Coronary artery (tissue), 2 donors: ENCODE results near the gene ACOT13.
"Not testable (repeated sequence)": the region's sequence is repeated elsewhere in the genome, so short reads cannot be mapped to it uniquely, and the experiment has no call there.

Experiments
- DNase-seq: peaks from one replicate; pipeline ENCODE4 v3.0.0-alpha.2; 2017; ENCODE audit warnings: low spot score
- H3K27ac ChIP-seq, 2 donors: fragments of 200-600 bp; sonication (generic); one replicate each; pipeline ENCODE4 v1.5.1; 2016 to 2019
- H3K4me3 ChIP-seq: fragments of 200-600 bp; sonication (generic); 2 replicates; pipeline ENCODE4 v1.5.1; 2016; ENCODE audit warnings: mild to moderate bottlenecking, moderate library complexity
- CTCF ChIP-seq: fragments of 200-600 bp; sonication (generic); IDR thresholded peaks from one replicate; pipeline ENCODE4 v1.5.1; 2019; ENCODE audit warnings: antibody characterized with exemption

The ACOT13 gene

GRCh38 chr6:24648276-24648675, 18.6 kb upstream of the ACOT13 start:
- Histone ChIP-seq H3K27ac (no peak overlapping the region), H3K4me3 (no peak overlapping the region)
- TF ChIP-seq CTCF, result no peak
- no peak for DNase-seq

GRCh38 chr6:24649691-24650090, 17.2 kb upstream of the ACOT13 start:
- TF ChIP-seq CTCF, result no peak
- Histone ChIP-seq H3K27ac (no peak overlapping the region), H3K4me3 (no peak overlapping the region)
- no peak for DNase-seq

- TF ChIP-seq CTCF, result no peak
- no peak for DNase-seq
- Histone ChIP-seq H3K4me3 (no peak overlapping the region), H3K27ac (no peak overlapping the region)
These were observed 16.5 kb upstream of the ACOT13 start for GRCh38 chr6:24650365-24650764.

- TF ChIP-seq CTCF, result no peak
- no peak for DNase-seq
- H3K27ac ChIP-seq, result no peak overlapping the region
- no peak overlapping the region for H3K4me3 ChIP-seq
These were observed 11.7 kb upstream of the ACOT13 start for GRCh38 chr6:24655215-24655614.

- Histone ChIP-seq H3K4me3 (no peak overlapping the region), H3K27ac (no peak overlapping the region)
- DNase-seq, result no peak
- no peak for TF ChIP-seq CTCF
These were observed 8.0 kb upstream of the ACOT13 start for GRCh38 chr6:24658573-24659560.

GRCh38 chr6:24659561-24659960, 7.3 kb upstream of the ACOT13 start:
- no peak overlapping the region for H3K4me3 ChIP-seq
- TF ChIP-seq CTCF, result no peak
- no peak overlapping the region for H3K27ac ChIP-seq
- DNase-seq, result no peak

- DNase-seq, result no peak
- no peak for TF ChIP-seq CTCF
- no peak overlapping the region for H3K27ac ChIP-seq
- no peak overlapping the region for H3K4me3 ChIP-seq
These were observed 6.8 kb upstream of the ACOT13 start for GRCh38 chr6:24660105-24660504.

GRCh38 chr6:24661759-24662158, 5.1 kb upstream of the ACOT13 start:
- not testable (repeated sequence) for H3K4me3 ChIP-seq, DNase-seq, H3K27ac ChIP-seq
